PFSK-1 (cell line): ENCODE data around the gene OR5K4.

ENCODE experiments used
- POLR2AphosphoS5 ChIP-seq: IDR thresholded peaks from 2 replicates; pipeline ENCODE4 v1.6.1; 2012; ENCODE audit warnings: low read depth, mild to moderate bottlenecking, control low read depth, low read length, moderate library complexity
- REST ChIP-seq, 2 experiments: IDR thresholded peaks; 2 replicates each; pipeline versions ENCODE4 v1.6.1 to v1.8.0; 2011 to 2012; ENCODE audit warnings: low read depth in 2 of 2, low read length in 2 of 2, control low read depth in 1 of 2, inconsistent platforms in 1 of 2, mild to moderate bottlenecking in 1 of 2, moderate library complexity in 1 of 2; ENCODE audit not compliant: insufficient read depth in 1 of 2
- TAF1 ChIP-seq: IDR thresholded peaks from 2 replicates; pipeline ENCODE4 v1.6.1; 2012; ENCODE audit warnings: low read length, control low read depth, borderline replicate concordance; ENCODE audit not compliant: insufficient read depth

GRCh38 chr3:98322101-98322500, 31.6 kb upstream of the OR5K4 start:
- TF ChIP-seq POLR2AphosphoS5 (no peak), REST (IDR thresholded peaks at IDR 0.05; ENCODE audit: insufficient read depth in 1 of 2, low read depth in 2 of 2, low read length in 2 of 2) (no peak), TAF1 (no peak)
